GM18870 (cell line): ENCODE measurements around the gene RUNX2.

Experiments
- ATAC-seq: cut with Tn5 transposase; IDR thresholded peaks from one replicate; pipeline ENCODE4 v1.9.1; 2021; ENCODE audit warnings: moderate library complexity; ENCODE audit not compliant: unreplicated experiment

Gene RUNX2

DNA sequence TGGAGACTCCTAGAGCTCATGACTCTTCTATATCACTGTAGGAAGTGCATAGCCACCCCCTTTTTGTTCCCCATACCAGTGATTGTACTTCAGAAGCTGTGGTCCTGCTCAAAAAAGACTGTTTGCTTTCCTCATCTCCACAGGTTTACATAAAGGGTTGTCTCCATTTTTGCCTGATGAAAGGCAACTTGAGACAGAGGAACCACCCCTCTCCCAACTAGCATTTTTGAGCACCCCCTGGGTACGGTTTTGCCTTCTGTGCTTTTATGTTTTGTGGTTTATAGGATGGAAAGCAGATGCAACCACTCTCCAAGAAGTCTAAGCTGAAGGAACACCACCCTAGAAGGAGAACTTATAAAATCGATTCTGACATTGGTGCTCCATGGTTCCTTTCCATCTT lies 177.3 kb downstream of the RUNX2 start:
- no peak for ATAC-seq

DNA sequence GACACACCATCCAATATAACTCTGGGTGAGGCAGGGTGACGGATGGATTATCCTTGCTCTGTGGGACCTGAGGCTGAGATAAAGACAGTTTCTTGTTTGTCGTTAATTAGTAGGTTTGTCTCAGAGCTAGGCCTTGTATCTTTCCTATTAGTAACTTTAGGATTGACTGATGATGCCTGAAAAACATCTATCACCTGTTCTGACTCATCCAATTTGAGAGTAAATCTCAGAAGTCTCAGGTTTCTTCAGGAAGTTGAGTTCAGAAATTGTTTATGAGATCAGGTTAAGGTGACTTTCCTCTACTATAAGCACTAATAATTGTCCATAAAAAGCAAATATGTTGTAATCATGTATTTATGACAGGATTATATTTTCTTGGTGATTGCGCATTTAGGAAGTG lies 179.1 kb downstream of the RUNX2 start:
- no peak for ATAC-seq

DNA sequence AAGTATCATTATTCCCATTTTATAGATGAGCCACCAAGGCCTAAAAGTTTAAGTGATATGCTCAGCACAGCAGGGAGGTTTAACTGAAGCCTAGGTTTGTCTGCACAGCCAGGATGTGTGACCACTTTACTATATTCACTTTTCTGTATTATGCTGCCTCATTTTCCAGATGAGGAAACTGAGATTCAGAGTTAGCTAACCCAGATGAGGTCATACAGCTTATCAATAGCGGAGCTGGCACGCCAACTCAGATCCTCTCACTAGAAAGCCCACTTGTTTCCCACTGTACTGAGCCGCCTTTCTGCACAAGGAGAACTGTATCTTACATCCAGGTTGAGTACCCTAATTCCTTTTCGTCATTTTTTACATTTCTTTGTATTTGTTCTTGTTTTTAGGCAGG lies 181.3 kb downstream of the RUNX2 start:
- no peak for ATAC-seq

DNA sequence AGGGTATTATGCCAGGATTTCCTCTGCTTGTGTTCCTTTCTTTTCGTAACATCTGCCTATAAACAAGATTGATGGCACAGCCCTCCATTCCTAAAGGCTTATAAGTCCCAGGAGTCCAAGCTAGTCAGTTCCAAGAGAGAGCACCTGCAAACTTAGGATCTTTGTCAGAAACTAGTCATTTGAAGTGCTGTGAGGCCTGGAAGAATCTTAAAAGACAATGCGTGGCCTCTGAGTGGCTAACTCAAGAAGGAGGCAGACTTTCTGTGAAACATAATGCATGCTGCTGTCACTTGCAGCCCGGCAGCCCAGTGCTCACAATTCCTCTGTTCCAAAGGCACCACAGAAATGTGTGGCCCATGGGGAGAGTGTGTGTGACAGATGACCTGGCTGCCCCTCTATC lies 184.6 kb downstream of the RUNX2 start:
- no peak for ATAC-seq

DNA sequence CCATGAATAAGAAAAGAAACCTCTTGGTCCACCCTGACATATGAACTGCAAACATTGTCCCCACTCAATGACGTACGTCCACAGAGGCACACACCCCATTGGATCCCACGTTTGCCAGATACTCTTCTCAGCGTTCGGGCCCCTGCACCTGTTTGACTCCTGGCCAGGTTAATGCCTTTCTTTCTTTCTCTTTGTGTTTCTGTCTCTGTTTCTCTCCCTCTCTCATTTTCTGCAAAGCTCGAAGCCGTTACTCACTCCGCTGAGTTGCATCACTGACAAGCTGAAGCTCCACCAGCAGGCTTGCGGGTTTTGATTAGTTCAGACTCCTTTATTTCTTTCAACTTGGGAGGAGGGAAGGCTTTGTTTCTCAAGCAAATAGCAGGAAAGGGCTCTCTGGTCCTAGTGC lies 185.1 kb downstream of the RUNX2 start:
- ATAC-seq = no peak

DNA sequence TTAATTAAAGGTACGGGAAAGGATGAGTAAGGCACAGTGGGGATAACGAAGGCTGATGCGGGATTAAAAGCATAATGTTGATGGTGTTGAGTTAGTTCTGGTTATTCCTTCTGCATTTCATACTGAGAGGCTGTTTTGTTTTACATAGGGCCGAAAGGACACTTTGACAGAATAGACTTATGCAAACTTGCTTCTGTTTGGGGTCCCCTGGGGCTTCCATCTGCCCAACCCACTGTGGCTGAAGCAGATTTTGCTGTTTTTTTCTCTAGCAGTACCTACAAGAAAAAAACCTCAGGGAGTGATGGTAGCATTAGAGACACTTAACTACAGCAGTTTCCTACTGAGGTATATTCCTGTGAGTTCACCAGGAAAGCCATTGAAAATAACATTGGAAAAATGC lies 185.7 kb downstream of the RUNX2 start:
- no peak for ATAC-seq

DNA sequence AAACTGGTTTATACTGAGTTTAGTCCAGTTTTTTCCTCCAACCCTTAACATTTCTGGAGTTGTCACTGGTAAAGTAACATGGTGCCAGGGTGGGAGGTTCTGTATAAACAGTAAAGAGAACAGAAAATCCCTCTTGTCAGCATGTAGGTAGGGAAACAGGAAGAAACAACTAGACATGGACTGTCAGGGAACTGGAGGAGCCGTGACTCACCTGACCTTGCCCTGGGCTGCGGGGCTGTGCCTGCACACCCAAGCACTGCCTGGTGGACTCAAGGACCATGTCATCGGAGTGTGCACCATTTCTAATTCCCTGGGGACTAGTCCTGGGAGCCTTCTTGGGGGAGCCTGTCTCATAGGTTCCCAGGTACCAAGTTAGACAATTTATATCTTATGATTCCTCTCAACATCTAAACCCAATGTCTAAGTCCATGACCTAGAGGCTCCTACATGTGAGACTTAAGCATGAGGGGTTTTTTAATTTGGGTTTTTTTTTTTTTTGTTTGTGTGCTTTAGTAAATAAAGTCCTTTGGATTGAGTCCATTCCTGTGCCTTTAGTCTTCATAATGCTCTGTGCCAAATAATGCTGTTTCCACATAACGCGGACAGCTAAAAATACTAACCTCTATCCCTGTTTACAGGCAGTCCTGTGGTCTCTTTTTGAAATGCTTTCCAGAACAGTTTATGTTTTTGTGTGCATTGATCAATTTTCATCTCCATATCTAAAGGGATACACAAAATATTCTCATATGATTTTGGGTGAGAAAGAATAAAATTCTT lies 186.5 kb downstream of the RUNX2 start:
- ATAC-seq = no peak

DNA sequence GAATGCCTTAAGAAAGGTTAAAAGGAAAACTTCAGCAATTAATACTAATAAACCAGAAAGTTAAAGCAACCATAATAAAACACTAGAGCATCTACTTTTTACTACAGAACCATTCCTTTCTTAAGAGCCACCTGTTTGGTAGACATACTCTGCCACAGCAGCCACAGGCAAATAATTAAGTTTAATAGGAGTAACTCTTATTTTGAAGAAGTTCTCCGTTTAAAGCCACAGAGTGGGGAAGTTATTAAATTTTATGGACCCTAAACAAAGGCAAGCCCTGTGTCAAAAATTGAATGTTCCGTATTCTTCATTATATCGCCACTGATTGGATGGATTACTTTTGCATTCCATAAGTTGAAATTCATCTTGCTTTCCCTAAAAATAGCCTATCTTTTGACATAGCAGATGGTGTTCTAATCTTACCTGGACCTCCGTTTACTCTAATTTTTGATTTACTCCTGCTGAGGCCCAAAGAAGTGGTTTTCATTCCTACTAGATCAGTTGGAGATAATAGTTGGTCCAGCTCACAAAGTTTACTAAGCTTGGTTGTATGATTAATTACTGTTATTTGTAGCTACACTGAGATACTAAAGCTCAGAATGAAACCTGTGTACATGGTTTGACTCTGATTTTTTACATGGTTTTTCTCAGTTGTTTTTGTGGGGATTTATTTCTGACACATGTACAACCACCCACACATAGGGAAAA lies 190.0 kb downstream of the RUNX2 start:
- no peak for ATAC-seq

DNA sequence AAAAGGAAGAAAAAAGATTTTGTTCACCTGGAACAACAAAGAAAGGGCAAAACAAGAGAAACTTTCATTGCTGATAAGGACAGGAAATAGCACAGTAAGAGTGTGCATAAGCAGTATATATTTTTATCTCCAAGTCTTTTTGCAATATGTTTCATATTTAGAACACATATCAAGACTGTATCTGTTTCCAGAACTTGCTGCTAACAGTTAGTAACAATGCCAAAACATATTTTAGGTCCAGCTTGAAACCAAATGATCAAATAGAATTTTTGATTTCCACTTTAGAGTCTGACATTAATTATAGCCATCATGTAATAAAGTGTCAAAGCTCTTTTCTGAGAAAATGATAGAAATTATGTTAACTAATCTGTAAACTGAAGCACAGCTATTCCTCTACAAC lies 193.1 kb downstream of the RUNX2 start:
- ATAC-seq = no peak

DNA sequence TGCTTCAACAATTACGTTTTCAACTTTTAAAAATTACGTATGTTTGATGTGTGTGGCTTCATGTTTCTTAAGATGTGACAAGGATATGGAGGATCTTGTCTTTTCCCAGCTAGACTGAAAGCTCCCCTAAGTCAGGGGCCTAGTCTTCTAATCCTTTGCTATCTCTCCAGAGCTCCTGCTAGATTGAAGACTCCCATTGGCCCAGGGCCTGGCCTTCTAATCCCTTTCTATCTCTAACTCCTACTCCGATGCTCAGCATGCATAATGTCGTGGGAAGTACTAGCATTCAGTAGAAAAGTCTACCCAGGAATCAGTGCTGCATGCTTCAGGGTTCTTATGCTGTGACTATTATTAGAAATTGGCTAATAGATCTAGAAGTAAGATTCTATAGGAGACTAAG lies 194.4 kb downstream of the RUNX2 start:
- no peak for ATAC-seq

DNA sequence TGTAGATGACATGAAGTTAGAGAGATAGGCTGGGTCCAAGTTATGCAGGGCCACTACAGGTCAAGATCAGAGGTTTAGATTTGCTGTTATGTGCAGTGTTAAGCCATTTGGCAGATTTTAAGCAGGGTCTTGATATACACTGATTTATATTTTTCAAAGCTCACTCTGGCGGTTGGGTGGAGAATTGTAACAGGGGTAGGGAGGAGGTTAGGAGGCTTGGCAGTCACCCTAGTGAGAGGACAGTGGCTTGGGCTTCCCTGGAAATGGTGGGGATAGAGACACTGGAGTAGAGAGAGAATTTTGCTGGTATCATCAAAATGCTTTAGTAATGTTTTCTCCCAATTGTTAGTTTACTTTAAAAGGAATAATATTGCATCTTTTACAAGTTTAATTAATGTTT lies 199.1 kb downstream of the RUNX2 start:
- ATAC-seq = no peak

DNA sequence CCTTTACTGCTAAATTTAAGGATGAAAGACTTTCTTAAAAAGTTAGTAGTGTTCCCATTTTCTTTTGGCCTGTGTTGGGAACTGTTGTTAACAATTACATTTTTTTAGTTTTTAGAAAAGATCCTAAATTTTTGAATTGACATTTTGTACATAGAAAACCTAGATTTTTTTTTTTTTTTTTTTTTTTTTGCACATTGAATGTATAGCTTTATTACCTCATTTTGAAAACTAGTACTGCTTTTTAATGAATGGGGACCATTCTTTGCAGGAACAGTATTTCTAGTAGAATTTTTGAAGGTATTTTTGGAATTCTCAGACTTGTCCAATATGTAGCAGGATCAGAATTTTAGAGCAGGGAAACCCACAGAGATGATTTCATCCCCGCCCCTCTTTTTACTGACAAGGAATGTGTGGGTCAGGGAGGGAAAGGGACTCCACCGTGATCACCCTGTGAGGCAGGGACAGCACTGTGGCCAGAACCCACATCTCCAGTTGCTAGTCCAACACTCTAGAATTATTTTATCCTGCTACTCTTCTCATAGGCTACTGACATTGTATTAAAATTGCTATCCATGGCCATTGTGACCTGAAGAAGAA lies 204.0 kb downstream of the RUNX2 start:
- no peak for ATAC-seq

DNA sequence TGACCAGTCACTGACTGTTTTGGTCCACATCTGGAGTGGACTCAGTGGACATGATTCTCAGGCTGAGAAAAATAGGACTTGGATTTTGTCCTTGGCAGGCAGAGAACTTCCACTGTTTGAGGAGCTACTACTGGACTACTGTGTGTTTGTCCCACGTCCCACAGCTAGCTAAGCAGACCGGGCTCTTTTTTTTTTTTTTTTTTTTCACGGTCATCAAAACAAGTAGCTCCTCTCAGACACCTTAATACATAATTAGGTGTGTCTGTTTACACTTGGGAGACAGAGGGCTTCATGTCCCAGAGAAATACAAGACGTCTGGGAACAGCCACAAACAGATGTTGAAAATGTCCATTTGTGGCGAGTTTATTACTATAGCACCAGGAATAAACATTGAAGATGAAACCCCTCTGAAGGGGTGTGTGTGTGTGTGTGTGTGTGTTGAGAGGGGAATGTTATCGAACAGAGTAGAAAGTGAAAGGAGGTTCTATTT lies 204.6 kb downstream of the RUNX2 start:
- ATAC-seq = no peak

DNA sequence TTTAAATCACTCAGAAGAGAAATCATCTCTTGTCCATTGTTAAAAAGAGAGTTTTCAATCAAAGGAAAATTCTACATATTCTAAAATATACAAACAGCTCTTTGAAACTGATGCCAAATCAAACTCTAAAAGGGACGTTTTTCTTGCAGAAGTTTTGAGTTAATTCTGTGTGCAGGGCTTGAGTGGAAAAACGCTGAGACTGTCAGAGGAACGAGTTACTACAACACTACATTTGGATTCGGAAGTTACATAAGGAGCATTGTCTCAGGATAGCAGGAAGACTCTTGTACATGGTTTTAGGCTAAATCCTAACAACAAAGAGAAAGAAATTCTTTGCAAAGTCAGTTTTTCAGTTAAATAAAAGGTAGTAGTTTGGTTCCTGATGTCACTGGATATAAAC lies 205.3 kb downstream of the RUNX2 start:
- ATAC-seq = no peak

DNA sequence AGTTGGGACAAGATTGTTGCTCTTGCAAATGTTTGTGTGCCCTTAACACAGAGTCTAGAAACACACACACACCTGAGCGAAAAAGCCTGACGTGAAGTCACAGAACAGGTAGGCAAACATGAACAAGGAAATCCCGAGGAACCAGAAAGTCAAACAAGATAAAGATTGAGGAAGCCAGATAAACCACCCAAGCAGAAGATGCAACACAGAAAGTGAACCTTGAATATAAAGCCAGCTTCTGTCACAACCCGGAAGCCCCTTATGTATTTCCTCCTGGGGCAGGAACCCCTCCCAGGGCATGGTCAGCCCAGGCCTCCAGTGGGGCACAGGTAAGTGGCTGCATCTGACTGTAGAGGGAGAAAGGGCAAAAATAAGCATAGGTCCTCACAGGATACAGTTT lies 207.8 kb downstream of the RUNX2 start:
- ATAC-seq = no peak

DNA sequence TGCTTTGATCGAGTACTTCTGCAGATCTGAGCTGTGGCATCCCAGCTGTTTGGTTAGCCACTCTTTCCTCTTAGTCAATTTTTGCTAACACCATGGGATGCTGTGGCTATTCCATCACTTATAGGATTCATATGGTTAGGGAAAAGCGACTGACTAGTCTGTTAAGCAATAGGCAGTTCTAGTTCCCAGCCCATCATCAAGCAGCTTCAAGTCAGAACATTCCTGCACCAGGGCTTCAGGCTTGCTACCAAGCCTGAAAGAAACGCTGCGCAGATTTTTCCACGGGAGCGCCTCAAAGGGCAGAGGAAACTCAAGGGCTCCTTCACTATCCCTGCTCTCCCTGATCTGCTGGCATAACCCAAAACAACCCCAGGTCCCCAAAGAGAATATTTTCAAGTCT lies 209.4 kb downstream of the RUNX2 start:
- ATAC-seq = no peak

DNA sequence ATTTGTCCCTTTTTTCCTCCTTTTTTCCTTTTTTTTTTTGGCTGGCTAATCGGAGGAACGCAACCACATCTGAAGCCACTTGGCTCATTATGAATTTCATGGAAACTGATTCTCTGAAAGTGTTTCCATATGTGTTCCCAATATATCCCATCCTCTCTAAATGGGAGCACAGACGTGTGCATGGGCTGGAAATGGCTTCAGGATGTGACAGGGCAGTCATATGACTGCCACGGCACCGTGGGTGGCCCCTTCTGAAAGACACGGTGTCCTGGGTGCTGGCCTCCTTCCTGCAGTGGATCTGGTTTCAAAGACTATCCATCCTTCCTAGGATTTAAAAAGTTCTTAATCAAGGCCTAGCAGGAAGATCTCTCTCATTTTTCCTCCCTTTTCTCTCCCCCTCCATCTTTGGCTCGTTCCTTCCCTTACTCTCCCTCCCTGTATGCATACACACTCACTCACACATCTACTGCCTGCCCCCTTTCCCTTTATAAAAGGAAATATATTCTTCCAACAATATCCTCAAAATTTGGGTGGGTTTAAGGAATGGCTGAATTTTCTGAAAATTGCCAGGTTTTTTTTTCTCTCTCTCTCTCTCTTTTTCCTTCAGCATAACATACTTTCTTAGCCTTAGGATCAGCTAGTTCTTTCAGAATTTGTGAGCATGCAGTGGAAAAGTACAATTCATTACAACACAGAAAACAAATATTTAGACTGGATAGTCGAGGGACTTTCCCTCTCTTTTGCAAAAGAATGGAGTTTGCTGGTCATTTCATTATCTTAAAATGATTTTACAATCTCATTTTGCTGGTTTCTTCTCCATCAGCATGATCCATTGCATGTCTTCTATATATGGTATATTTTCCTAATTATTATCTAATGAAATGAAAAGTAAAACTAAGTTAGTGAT lies 210.8 kb downstream of the RUNX2 start:
- no peak for ATAC-seq

DNA sequence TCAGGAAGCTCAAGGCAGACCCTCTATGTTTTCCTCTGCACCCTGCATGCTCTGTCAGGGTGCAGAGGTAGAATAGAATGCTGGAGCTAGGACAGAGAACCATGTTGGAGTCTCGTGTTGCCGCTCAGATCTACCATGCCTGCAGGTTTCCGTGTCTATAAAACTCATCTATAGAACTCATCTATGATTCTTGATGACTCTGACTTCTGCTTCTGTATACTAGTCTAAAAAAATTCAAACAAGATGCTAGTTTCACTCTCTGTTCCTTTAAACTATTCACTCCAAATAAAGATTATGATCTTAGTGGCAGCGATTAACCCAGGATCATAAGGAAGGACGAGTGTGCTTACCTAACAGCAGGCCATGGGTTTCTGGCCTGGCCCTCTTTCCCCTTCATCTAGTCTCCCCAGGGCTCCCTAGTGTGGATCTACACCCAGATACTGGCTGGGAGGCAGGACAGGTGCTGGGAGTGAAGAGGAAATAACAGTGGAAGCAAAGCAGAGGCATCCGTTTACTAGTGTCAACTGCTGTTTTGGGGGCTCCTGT lies 212.3 kb downstream of the RUNX2 start:
- ATAC-seq = no peak

DNA sequence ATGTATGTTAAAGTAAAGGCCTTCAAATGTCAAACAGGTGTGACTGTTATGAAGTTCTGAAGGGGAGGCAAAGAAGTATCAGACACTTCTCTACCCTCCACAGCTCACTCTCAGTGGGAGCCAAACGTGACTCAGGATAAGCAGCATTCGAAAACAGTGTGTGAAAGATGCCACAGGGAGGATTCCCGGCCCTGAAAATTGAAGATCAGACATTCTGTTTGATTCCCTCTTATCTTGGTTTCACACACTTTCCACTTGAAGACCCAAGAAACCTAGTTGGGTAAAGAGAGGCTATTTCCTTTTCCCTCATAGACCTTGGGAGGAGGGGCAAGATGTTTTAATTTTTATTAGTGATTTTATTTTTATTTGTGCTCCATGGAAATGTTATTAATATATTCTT lies 213.8 kb downstream of the RUNX2 start:
- no peak for ATAC-seq

DNA sequence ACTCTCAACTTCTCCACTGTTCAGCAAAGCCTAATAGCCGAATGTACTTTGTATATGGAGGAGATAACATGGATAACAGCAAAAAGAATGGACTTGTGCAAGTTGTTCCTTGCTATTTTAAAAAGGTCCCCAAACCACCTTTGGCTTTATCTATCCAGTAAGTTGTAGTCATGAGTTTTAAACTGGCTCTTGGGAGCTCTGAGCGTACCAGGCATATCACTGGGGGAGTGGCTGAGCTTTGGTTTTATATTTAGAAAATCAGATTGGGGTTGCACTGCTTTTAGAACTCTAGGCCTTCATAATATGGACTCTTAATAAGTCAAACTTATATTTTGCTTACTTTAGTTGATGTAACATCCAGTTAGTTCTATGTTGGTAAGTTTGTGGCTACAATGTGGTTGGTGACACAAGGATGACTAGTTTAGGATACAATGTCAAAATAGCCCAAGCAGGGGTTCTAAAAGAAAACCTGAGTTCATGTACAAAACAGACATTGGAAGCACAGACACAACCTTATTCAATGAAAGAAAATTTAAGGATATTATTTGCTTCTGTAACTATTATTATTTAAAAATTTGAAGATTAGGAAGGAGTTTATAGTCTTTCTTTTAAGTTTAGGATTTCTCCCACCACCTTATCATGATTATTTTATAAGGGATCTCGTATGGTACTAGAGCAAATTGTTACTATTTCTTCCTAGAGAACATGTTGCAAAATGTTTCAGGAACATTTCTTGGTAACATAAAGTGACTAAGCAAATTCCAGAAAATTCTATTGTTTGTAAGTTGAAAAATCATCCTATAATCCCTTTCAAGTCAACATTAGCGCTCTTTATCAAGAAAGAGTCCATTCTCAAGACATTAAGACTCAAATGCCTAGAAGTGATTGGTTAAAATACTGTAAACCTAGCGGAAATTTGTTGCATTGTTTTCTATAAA lies 215.4 kb downstream of the RUNX2 start:
- ATAC-seq = no peak
